HG03558 (cell line): ENCODE measurements around the gene TLR1.

Experiments used
- ATAC-seq: cut with Tn5 transposase; IDR thresholded peaks from one replicate; pipeline ENCODE4 v1.9.1; 2021; ENCODE audit warnings: moderate number of reproducible peaks; ENCODE audit not compliant: unreplicated experiment; ENCODE audit errors: extremely low read depth

TLR1 gene

DNA sequence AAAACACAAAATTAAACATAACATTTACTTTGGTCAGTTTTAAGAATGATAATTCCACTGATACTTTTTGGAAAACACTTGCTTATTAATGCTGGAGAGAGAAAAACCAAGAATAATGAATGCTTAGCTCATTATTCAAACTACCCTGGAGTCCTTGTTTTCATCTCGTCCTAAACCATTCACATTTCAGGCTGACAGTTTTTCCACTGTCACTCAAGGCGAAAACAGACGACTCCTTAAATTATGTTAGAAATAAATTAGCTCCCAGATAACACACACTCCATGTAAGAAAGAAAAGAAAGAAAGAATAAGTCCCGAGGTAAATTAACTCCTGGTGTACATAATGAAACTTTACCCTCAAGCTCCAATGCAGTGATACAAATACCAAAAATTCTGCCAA lies 55.3 kb downstream of the TLR1 start:
- ATAC-seq = no peak

DNA sequence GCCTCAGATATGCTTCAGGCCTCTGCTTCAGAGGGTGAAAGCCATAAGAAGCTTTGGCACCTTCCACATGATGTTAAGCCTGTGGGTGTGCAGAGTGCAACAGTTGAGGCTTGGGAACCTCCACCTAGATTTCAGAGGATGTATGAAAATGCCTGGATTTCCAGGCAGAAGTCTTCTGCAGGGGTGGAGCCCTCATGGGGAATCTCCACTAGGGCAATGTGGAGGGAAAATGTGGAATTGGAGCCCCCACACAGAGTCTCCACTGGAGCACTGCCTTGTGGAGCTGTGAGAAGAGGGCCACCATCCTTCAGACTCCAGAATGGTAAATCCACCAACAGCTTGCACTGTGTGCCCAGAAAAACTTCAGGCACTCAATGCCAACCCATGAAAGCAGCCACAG lies 57.0 kb downstream of the TLR1 start:
- ATAC-seq = no peak
